PC-3 (cell line): ENCODE results near the gene TTK.

Experiments
- EZH2 ChIP-seq: fragments of 300-600 bp; sonication (generic); IDR thresholded peaks from one replicate; pipeline ENCODE4 v1.6.1; 2017; ENCODE audit warnings: antibody characterized with exemption, mild to moderate bottlenecking, low read length; ENCODE audit not compliant: unreplicated experiment
- TF ChIP-seq, protein P1 (sequence below): fragments of 300-600 bp; sonication (generic); conservative IDR thresholded peaks from 2 replicates; pipeline ENCODE4 v1.5.1; 2017; ENCODE audit warnings: antibody characterized with exemption, low read depth, mild to moderate bottlenecking, low read length

- TF ChIP-seq, protein P1, sequence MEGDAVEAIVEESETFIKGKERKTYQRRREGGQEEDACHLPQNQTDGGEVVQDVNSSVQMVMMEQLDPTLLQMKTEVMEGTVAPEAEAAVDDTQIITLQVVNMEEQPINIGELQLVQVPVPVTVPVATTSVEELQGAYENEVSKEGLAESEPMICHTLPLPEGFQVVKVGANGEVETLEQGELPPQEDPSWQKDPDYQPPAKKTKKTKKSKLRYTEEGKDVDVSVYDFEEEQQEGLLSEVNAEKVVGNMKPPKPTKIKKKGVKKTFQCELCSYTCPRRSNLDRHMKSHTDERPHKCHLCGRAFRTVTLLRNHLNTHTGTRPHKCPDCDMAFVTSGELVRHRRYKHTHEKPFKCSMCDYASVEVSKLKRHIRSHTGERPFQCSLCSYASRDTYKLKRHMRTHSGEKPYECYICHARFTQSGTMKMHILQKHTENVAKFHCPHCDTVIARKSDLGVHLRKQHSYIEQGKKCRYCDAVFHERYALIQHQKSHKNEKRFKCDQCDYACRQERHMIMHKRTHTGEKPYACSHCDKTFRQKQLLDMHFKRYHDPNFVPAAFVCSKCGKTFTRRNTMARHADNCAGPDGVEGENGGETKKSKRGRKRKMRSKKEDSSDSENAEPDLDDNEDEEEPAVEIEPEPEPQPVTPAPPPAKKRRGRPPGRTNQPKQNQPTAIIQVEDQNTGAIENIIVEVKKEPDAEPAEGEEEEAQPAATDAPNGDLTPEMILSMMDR, result no peak
- TF ChIP-seq EZH2, result no peak
Observed at GRCh38 chr6:80091506-80091905, 87.1 kb downstream of the TTK start.
